T1000 (cell line): ENCODE results near the gene SSR4.
"Not testable (repeated sequence)": the region's sequence is repeated elsewhere in the genome, so short reads cannot be mapped to it uniquely, and the experiment has no call there.

Experiments
- DNase-seq: peaks from one replicate; lab custom pipeline; 2025; ENCODE audit warnings: mixed read lengths; lab: John Stamatoyannopoulos, UW

Gene SSR4

DNA sequence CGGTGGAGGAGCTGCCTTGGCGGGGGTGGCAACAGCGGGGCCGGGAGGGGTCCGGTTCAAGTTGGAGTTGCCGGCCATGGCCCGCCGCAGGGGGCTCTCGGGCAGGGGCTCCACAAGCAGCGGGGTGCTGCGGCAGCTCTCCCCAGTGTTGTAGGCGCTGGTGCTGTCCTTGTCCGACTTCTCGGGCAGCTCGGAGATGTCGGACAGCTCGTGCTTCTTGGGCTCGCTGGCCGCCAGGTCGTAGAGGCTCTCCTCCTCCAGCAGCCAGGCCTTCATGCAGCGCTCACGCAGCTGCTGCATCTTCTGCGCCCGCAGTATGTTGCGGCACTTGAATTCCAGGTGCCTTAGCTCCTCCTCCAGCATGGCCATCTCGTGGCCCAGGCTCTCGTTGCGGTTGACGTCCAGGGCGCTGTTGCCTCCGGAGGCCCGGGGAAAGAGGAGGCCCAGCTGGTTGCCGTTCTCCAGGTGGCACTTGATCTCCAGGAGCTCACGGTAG lies 9.7 kb downstream of the SSR4 start:
- DNase-seq, result no peak

GRCh38 chrX:153804621-153805020 lies 10.2 kb downstream of the SSR4 start:
- DNase-seq, result no peak

- DNase-seq, result no peak
Measured at GRCh38 chrX:153805436-153805835, 11.0 kb downstream of the SSR4 start.

GRCh38 chrX:153806999-153807575 lies 12.6 kb downstream of the SSR4 start:
- no peak for DNase-seq

DNA sequence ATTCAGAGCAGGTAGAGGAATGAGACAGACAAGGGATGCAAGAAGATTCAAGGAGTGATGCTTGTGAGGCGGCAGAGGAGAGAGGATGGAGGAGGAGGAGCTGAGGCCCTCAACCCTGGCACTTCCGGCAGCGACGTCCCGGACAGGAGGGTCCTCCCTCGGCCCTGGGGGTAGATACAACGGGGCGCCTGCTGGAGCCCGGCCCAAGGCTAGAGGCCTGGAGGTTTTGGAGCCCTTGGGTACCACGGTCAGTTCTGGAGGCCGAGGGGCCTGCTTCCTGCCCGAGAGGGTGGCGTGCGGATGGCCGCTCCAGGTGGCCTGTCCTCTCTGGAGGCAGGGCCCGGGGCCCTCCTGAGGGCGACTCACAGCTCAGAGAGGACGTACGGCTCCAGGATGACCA lies 13.5 kb downstream of the SSR4 start:
- DNase-seq, result no peak

DNA sequence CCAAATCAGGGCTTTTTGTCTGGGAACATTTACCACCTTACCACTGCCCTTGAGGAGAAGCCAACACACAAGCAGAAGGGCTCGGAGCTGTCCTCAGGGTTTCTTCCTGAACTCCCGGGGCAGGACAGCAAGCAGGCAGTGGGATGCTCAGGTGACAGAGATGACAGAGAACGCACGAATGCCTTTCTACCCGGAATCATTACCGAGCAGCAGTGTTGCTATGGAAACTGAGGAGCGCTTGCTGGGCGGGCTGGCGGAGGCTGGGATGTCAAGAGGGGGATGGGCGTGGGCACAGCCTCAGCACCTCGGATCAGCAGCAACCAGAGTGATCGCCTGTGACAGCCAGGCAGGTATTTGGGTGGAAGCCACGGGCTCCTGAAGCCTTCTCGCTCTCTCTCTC lies 17.8 kb downstream of the SSR4 start:
- DNase-seq, result no peak

DNA sequence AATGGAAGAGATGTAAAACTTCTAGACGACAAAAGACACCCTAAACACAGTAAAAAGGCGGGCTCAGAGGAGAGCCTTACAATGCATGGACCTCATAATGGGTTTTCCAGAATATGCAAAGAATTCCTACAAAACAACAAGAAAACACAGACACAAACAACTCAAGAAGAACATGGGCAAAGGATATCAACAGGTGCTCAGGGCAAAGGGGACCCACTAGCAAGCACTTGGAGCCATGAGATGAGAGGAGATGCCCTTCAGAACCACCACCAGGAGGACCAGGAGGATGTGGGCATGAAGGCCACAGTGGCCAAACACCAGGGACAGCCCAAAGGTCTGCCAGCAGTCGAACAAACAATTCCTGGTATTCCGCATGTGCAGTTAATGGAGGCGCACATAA lies 18.7 kb downstream of the SSR4 start:
- no peak for DNase-seq

DNA sequence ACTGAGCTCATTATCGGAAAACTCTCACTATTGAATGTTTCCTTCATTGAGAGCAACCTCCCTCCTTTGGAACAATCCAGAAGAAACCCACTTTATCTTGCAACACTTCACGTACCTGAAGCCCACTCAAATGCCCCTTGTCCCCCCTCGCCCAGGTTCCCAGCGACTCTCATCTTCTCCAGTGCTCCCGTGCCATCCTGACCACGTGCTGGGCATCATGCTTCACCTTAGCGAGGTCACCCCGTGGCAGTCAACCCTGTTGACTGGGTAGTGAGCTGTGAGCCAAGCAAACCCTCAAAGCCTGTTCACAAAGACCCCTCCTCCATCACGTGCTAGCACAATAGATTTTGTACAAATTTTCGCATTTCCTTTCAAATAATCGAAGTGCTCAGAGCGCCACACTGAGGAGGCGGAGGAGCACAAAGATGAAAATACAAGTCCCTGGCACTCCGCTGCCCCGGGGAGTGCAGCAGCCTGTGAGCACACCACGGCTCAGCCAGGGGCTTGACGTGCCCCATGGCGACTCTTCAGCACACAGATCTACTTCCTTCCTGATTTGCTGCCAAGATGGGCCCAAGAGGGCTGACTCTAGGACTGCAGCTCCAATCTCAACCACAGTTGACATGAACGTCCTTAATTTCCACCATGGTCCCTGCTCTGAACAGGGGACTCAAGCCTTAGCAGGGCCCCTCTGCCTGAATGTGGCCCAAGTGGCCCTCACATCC lies 20.3 kb downstream of the SSR4 start:
- DNase-seq, result no peak

GRCh38 chrX:153816831-153817690 lies 22.6 kb downstream of the SSR4 start:
- no peak for DNase-seq

- DNase-seq, result not testable (repeated sequence)
Measured at GRCh38 chrX:153818064-153818463, 23.6 kb downstream of the SSR4 start.

DNA sequence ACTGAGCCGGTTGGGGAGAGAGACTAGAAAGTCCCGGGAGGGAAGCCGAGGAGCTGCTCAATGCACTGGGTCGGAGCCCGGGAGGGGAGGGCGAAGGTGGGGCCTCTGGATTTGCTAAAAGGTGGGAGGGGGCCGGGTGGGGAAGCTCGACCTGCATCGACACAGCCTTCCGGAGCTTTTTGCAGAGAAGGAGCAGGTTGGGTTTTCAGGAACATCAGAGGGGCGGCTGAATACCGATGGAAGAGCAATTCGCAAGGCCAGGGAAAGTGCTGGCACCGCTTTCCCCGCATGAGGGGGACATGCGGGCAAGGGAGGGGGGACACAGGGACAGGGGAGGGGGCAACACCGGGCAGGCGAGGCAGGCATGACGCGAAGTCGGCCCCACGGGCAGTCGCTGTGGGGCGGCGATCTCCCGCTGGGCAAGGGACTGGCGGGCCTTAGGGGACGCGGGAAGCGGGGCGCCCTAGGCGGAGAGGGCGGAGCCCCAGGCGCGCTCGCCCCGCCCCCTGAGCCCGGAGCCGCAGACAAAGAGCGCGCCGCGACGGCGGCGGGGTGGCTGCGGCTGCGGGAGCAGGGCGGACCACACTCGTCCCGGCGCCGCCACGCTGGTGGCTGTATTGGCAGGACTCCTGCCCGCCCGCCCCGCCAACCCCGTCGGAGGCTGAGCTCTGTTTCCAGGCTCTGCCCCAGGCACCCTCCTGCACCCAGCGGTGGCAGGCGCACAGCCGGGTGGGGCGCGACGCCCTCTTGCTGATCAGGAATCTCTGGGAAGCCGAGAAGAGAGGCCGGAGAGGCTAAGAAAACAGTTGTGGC lies 24.3 kb downstream of the SSR4 start:
- DNase-seq, result no peak

DNA sequence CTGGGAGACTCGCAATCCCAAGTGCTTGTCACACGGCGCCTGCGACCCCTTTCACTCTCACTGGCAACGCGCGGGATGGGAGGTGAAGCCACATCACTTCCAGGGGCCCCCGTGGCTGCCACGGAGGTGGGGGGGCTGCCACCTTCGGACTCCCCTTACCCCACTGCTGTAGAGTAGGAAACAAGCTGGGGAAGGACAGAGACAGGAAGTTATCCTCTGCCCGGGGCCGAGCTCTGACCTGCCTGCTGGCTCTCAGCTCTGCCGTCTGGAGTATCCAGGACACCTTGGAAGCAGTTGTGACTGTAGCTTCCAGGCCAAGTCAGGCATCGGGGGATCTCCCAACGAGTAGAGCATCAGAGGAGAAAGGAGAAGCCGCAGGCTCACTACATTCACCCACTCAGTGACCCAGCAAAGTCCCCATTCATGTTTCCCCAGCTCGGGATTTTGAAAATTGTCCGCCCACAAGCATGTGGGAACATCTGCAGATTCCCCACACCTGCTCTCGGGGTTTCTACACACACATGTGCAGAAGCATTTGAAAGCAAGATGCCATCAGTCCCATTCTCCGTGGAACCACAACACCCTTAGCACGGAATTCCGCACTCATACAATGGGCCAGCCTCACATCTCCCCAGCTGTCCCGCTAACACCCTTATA lies 25.0 kb downstream of the SSR4 start:
- no peak for DNase-seq

DNA sequence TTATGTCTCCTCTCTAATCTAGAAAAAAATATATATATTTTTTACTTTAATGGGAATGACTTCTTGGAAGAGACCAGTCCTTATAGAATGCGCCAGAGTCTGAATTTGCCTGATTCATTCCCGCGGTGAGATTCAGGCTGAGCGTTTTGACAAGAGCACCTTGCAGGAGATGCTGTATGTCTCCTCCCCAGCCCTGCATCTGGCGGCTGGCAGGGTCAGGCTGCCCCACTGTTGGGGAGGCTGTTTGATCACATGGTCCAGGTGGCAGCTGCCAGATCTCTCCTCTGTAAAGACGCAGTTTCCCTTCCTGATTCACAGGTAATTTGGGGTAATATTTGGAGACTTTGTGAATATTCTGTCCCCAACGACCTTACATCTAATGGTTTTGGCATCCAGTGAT lies 26.1 kb downstream of the SSR4 start:
- DNase-seq, result no peak

DNA sequence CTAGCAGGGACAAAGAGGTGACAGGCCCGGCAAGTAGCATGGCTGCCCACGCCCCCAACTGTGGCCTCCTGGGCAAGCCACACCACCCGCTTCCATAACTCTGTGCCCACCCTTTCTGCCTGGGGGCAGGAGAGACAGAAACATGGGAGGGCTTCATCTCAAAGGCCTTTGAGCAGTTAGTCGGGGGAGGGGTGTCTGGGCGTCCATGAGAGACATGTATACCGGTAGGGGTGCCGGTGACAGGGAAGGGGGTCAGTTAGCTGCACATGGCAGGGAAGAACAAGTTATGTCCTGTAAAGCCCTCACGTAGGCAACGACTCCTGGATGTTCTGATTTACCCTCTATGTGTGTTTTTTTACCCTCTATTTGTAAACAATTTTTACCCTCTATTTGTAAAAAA lies 26.6 kb downstream of the SSR4 start:
- no peak for DNase-seq

- DNase-seq, result no peak
Measured at GRCh38 chrX:153824348-153824747, 29.9 kb downstream of the SSR4 start.

DNA sequence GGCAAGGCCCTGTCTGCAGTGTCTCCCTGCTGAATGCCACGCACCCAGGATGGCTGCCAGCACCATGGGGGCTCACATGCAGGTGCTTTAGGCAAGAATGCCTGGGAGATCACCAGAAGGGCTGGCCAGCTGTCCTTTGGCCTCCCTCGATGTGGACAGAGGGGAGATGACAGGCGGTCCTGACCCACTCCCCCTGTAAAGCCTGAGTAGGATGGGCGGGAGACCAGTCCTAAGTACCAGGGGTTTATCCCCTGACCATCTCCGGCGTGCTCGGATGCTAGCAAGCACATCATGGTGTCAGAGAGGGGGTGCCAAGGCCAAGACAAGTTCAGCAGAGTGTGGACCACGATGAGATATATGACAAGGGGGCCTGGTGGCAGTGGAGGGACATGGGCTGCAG lies 30.6 kb downstream of the SSR4 start:
- DNase-seq, result no peak

DNA sequence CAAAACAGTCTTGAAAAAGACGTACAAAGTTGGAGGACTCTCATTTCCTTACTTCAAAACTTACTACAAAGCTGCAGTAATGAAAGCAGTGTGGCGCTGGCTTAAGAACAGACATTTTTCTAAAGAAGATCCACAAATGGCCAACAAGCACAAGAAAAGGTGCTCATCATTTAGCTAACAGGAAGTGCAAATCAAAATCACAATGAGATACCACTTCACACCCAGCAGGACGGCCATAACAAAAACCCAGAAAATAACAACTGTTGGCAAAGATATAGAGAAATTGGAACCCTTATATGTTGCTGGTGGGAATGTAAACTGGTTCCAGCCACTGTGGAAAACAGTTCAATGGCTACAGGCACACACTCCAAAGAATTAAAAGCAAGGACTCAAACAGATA lies 32.5 kb downstream of the SSR4 start:
- no peak for DNase-seq

DNA sequence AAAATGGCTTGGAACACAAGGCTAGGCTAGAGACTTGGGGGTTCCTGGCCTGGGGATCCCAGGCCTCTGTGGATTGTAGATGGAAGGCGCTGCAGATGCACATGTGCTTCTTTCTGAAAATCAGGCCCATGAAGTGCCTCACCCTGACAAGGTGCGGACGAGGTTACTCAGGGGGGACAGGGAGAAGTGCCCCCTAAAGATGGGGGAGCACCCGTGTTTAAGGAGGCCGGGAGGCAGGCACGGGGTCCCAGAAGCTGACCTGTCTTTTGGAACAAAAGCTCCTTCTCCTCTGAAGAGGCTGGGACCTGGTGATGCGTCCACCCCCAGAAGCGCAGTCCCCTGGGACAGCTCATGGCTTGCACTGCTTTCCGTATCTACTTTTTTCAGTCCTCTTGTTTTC lies 33.4 kb downstream of the SSR4 start:
- no peak for DNase-seq

DNA sequence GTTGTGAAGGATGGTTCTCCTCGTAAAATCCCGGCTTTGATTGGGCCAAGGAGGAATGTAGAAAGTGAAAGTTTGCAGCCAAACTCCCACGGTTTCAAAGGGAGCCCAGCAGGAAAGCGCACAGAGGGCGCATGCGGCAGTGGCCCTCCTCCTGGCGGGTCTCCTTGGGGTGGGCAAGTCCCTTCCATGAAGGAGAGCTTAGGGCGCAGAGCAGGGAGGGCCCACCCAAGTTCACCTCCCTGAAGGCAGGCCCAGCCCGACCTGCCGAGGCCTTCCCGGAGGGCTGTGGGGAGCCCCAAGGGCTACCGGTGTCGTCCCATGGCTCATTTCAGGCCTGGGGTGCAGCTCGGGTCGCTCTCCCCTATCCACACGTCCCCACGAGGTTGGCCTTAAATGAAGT lies 33.8 kb downstream of the SSR4 start:
- DNase-seq, result no peak

DNA sequence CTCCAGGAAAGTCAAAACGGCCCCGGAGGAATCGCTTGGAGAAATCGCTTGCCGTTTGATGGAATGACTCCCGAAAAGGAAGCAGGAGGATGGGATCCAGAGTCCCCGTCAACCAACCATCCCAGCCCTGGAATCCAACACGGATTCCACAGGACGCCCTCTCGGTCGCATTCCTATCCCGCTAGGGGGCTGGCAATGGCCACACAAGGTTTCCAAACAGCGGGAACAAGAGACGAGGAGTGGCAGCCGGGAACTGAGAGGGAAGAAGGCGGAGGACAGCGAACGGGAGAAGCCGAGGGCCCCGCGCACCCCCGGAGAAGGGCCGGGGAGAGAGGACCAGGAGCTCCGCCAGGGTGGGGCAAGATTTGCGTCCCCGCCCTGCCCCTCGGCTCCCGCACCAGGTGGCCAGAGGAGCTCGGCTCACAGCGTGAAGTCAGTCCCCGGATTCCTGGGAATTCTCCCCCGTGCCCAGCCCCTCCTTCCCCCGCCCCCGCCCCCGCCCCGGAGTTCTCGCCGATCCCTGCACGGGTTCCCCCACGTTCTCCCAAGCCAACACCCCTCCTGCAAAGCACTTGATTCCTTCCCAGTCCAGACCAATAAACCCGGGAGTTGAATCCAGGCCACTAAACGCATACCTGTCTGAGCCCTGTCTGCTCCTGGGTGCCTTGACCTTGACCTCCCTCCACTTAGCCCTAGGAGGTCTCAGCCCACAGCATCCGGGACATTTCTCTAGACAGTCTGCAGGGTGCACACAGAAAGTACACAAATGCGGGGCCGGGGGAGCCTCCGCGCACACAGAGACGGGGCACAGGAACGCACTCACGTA lies 34.5 kb downstream of the SSR4 start:
- DNase-seq, result no peak

DNA sequence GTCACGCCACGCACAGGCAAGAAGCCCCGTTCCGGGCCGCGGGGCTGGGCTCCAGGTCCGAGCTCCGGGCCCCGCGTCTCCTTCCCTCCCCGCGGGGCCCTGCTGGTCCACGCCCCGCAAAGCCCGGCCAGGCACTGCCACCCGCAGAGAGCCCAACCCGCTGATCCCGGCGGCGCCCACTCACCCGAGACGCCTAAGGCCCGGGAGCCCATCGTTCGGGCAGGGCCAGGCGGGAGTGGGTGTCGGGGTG lies 35.0 kb downstream of the SSR4 start:
- no peak for DNase-seq
